Fibroblast of lung (primary cell): Measurements from ENCODE around the gene DCBLD2. TPM values are rescaled to one million over a fixed set of nuclear protein-coding genes. Genes with fewer than 3 reads are reported as not detected.

Source experiments
- DNase-seq, 2 donors: peaks; one replicate each; pipeline versions ENCODE4 v3.0.0 to v3.0.0-alpha.2; 2010; ENCODE audit warnings: low read depth in 2 of 2
- H2AFZ ChIP-seq: 2 replicates; pipeline ENCODE4 v1.5.1; 2012; ENCODE audit warnings: low read length, control low read depth, inconsistent platforms
- H3K27ac ChIP-seq: 2 replicates; pipeline ENCODE4 v1.5.1; 2011; ENCODE audit warnings: low read length, control low read depth; ENCODE audit not compliant: insufficient read depth
- H3K27me3 ChIP-seq: 2 replicates; pipeline ENCODE4 v1.5.1; 2011; ENCODE audit warnings: mild to moderate bottlenecking, low read length; ENCODE audit not compliant: control insufficient read depth, insufficient read depth
- H3K36me3 ChIP-seq: 2 replicates; pipeline ENCODE4 v1.5.1; 2011; ENCODE audit warnings: low read length; ENCODE audit not compliant: control insufficient read depth, insufficient read depth
- H3K4me1 ChIP-seq: 2 replicates; pipeline ENCODE4 v1.5.1; 2011; ENCODE audit warnings: low read length; ENCODE audit not compliant: control insufficient read depth, insufficient read depth; ENCODE audit errors: extremely low read depth
- H3K4me2 ChIP-seq: 2 replicates; pipeline ENCODE4 v1.5.1; 2011; ENCODE audit warnings: low read length, control low read depth; ENCODE audit not compliant: insufficient read depth; ENCODE audit errors: extremely low read depth
- H3K4me3 ChIP-seq, 4 experiments: fragments of 200-600 bp in 1 of 4; sonication (generic) in 1 of 4; replicated peaks in 1 of 4; 2 replicates each; pipeline ENCODE4 v1.5.1; 2011 to 2016; ENCODE audit warnings: low read length in 4 of 4, low read depth in 3 of 4, mild to moderate bottlenecking in 3 of 4, control low read depth in 2 of 4, inconsistent platforms in 1 of 4, mixed read lengths in 1 of 4; ENCODE audit not compliant: insufficient read depth in 1 of 4; ENCODE audit errors: control extremely low read depth in 1 of 4
- H3K79me2 ChIP-seq: 2 replicates; pipeline ENCODE4 v1.5.1; 2012; ENCODE audit warnings: mild to moderate bottlenecking, low read length, inconsistent platforms; ENCODE audit not compliant: control insufficient read depth, insufficient read depth
- H3K9ac ChIP-seq: 2 replicates; pipeline ENCODE4 v1.5.1; 2011; ENCODE audit warnings: mild to moderate bottlenecking, low read length, control low read depth; ENCODE audit not compliant: insufficient read depth
- H3K9me3 ChIP-seq: 2 replicates; pipeline ENCODE4 v1.5.1; 2012; ENCODE audit warnings: low read depth, low read length; ENCODE audit not compliant: control insufficient read depth, insufficient read depth
- H4K20me1 ChIP-seq: 2 replicates; pipeline ENCODE4 v1.5.1; 2011; ENCODE audit warnings: low read length; ENCODE audit not compliant: control insufficient read depth, insufficient read depth; ENCODE audit errors: extremely low read depth
- EZH2 ChIP-seq: IDR thresholded peaks from 2 replicates; pipeline ENCODE4 v1.5.1; 2012; ENCODE audit warnings: low read length, control low read depth, mild to moderate bottlenecking; ENCODE audit errors: missing control alignments
- polyA plus RNA-seq, 2 donors: library from polyadenylated mRNA; depleted of rRNA in 1 of 2; stranded (reverse) in 1 of 2; unstranded in 1 of 2; fragments of >200 nt; gene quantifications; 2 replicates each; pipeline ENCODE4 v1.2.1, GENCODE V29; 2011 to 2012; ENCODE audit warnings: missing spikeins in 1 of 2
- total RNA-seq: library from RNA; depleted of rRNA; stranded (reverse); fragments of >200 nt; gene quantifications from 2 replicates; pipeline ENCODE4 v1.2.1, GENCODE V29; 2014
- TF ChIP-seq, protein P1 (sequence below), 2 donors: IDR thresholded peaks in 1 of 2; conservative IDR thresholded peaks in 1 of 2; 1 replicate in 1 of 2; 2 replicates in 1 of 2; pipeline ENCODE4 v1.5.1; 2011 to 2012; ENCODE audit warnings: low read length in 2 of 2, control low read depth in 1 of 2, inconsistent platforms in 1 of 2, low read depth in 1 of 2, mild to moderate bottlenecking in 1 of 2

The DCBLD2 gene
- total and polyA plus RNA-seq, 2 donors (not counting 1 experiment from before 2014, with no cell fraction given) = 98.1 to 195 TPM

DNA sequence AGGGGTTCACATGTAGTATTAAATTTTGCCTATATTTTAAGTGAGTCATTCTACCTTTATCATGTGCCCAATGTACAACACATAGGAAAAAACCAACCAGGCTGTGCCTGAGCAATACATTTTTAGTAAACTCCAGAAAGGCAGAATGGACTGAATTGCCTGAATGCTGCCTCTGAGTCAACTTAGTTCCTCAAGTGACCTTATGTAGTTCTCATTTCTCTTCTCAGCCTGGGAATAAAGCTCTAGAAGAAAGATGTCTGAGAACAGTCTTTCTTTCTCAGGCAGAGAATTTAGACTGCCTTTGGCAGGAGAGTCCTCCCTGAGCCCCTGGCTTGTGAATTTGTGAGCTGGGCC is 125.4 kb downstream of the DCBLD2 start:
- Histone ChIP-seq H3K27me3 (no peaks in the 10 kb centered on the region), H3K36me3 (no peaks in the 10 kb centered on the region), H3K9me3 (no peaks in the 10 kb centered on the region), H3K79me2 (no peaks in the 10 kb centered on the region), H3K27ac (no peak overlapping the region), H4K20me1 (no peaks in the 10 kb centered on the region), H2AFZ (no peak overlapping the region), H3K9ac (no peak overlapping the region), H3K4me2 (no peak overlapping the region), H3K4me1 (peaks cover 5% of the 10 kb centered on the region), H3K4me3 (no peak overlapping the region)
- TF ChIP-seq EZH2 = no peak
- TF ChIP-seq, protein P1, sequence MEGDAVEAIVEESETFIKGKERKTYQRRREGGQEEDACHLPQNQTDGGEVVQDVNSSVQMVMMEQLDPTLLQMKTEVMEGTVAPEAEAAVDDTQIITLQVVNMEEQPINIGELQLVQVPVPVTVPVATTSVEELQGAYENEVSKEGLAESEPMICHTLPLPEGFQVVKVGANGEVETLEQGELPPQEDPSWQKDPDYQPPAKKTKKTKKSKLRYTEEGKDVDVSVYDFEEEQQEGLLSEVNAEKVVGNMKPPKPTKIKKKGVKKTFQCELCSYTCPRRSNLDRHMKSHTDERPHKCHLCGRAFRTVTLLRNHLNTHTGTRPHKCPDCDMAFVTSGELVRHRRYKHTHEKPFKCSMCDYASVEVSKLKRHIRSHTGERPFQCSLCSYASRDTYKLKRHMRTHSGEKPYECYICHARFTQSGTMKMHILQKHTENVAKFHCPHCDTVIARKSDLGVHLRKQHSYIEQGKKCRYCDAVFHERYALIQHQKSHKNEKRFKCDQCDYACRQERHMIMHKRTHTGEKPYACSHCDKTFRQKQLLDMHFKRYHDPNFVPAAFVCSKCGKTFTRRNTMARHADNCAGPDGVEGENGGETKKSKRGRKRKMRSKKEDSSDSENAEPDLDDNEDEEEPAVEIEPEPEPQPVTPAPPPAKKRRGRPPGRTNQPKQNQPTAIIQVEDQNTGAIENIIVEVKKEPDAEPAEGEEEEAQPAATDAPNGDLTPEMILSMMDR (conservative IDR thresholded peaks at IDR 0.05 in 1 of 2, IDR thresholded peaks at IDR 0.05 in 1 of 2; ENCODE audit: low read depth in 1 of 2, low read length in 2 of 2) = no peak
- no peak for DNase-seq

DNA sequence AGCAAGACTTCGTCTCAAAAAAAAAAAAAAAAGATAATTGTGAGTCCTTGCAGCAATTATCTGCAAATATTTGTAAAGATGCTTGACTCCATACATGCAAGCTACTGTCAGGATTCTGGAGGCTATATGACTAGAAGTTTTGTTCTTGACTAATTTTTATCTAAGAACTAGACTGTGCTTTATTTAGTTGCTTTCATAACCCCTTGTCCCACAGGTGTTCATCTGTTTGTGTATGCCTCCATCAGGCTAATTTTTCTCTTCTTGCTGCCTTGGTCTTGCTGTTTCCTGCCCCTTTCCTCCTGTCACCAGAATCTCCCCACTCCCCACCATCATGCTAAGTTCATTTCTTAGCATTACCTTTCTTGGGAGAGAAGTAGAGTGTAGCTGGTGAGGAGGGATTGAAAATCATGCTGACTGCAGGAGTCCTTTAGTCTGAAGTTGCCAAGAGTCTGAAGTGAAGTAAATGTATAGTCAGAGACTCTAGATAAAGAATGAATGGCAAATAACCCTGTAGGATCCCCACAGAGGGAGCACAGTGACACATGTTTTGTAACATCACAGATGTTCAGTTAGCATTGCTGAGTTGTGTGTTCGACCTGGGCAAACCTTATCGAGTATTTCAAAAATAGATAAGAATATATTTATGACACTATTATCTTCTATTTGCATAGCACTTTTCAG is 125.9 kb downstream of the DCBLD2 start:
- no peaks in the 10 kb centered on the region for H4K20me1 ChIP-seq
- no peaks in the 10 kb centered on the region for H3K27me3 ChIP-seq
- DNase-seq = no peak
- H3K79me2 ChIP-seq = no peaks in the 10 kb centered on the region
- no peak overlapping the region for H3K27ac ChIP-seq
- TF ChIP-seq, protein P1 (conservative IDR thresholded peaks at IDR 0.05 in 1 of 2, IDR thresholded peaks at IDR 0.05 in 1 of 2; ENCODE audit: low read depth in 1 of 2, low read length in 2 of 2) = no peak
- no peak for TF ChIP-seq EZH2
- no peaks in the 10 kb centered on the region for H3K36me3 ChIP-seq
- H3K4me3 ChIP-seq = no peak overlapping the region
- no peaks in the 10 kb centered on the region for H3K9me3 ChIP-seq
- no peak overlapping the region for H2AFZ ChIP-seq
- H3K4me2 ChIP-seq = no peak overlapping the region
- H3K9ac ChIP-seq = no peak overlapping the region
- peaks cover 5% of the 10 kb centered on the region for H3K4me1 ChIP-seq

DNA sequence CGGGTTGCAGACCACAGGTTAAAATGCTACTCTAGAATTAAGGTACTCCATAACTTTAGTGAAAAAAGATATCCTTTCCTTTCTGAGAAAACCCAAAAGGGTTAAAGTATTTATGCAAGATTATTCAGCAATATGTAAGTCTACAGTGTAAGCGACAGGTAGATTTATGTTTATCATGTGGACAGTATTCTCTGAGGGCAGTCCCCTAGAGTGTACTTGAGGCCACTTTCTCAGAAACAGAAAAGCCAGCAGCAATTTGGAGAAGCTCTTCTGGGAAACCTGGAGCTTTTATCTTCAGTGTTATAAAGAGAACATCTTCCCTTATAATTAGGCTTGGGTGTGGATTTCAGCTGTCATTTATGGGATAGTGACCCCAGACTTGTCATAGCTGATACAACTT is 129.5 kb downstream of the DCBLD2 start:
- TF ChIP-seq, protein P1 (conservative IDR thresholded peaks at IDR 0.05 in 1 of 2, IDR thresholded peaks at IDR 0.05 in 1 of 2; ENCODE audit: low read depth in 1 of 2, low read length in 2 of 2) = no peak
- no peak for TF ChIP-seq EZH2
- H3K27me3 ChIP-seq = no peaks in the 10 kb centered on the region
- H3K9me3 ChIP-seq = no peaks in the 10 kb centered on the region
- no peak for DNase-seq
- H3K36me3 ChIP-seq = no peaks in the 10 kb centered on the region
- H3K4me3 ChIP-seq = no peak overlapping the region
- H3K79me2 ChIP-seq = no peaks in the 10 kb centered on the region
- no peaks in the 10 kb centered on the region for H3K4me1 ChIP-seq
- H2AFZ ChIP-seq = no peak overlapping the region
- H3K27ac ChIP-seq = no peak overlapping the region
- H3K9ac ChIP-seq = no peak overlapping the region
- no peak overlapping the region for H3K4me2 ChIP-seq
- no peaks in the 10 kb centered on the region for H4K20me1 ChIP-seq
